Spleen (tissue), 7 donors: ENCODE measurements around the gene ERCC6L.

Experiments used
- POLR2AphosphoS5 ChIP-seq, 3 donors: sonication (generic); formaldehyde crosslinking; IDR thresholded peaks; one replicate each; pipeline ENCODE4 v1.5.1; 2017; ENCODE audit warnings: antibody characterized with exemption in 3 of 3
- TF ChIP-seq, protein P1 (sequence below), 11 experiments: fragments of 200-600 bp in 7 of 11; fragments of 450-650 bp in 4 of 11; sonication (generic) in 4 of 11; IDR thresholded peaks in 8 of 11; conservative IDR thresholded peaks in 3 of 11; 1 replicate in 7 of 11; 2 replicates in 4 of 11; pipeline versions ENCODE4 v1.4.0 to v1.8.0; 2016 to 2021; ENCODE audit warnings: antibody characterized with exemption in 11 of 11, inconsistent platforms in 4 of 11, mild to moderate bottlenecking in 1 of 11
- donor health status: DM: no; HTN: no; CAD: no; lungs with moderate emphysema.
- donor health status: DM: no; HTN: no; CAD: no.
- donor health status: DM: no; HTN: no; CAD: no.

DNA sequence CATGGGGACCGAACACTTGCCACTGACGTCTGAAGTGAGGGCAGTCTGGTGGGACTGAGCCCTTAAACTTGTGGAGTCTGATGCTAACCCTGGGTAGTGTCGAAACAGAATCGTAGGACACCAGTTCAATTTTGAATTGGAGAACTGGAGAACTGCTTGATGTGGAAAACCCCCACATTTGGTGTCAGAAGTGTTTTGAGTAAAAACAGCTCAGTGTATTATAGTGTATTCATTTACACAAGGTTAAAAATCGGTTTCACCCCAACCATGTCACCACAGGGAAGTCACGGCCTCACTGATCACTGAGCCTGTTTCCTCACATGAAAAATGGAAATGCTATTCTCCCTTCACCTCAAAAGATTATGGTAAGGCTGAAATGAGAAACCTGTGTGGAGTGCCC lies 35.4 kb downstream of the ERCC6L start:
- TF ChIP-seq, protein P1, sequence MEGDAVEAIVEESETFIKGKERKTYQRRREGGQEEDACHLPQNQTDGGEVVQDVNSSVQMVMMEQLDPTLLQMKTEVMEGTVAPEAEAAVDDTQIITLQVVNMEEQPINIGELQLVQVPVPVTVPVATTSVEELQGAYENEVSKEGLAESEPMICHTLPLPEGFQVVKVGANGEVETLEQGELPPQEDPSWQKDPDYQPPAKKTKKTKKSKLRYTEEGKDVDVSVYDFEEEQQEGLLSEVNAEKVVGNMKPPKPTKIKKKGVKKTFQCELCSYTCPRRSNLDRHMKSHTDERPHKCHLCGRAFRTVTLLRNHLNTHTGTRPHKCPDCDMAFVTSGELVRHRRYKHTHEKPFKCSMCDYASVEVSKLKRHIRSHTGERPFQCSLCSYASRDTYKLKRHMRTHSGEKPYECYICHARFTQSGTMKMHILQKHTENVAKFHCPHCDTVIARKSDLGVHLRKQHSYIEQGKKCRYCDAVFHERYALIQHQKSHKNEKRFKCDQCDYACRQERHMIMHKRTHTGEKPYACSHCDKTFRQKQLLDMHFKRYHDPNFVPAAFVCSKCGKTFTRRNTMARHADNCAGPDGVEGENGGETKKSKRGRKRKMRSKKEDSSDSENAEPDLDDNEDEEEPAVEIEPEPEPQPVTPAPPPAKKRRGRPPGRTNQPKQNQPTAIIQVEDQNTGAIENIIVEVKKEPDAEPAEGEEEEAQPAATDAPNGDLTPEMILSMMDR (IDR thresholded peaks at IDR 0.05 in 8 of 11, conservative IDR thresholded peaks at IDR 0.05 in 3 of 11), result no peak
- no peak for TF ChIP-seq POLR2AphosphoS5 (IDR thresholded peaks at IDR 0.05)
